HG03066 (cell line): ENCODE measurements around the gene CACNA1D.

Source experiments
- ATAC-seq: cut with Tn5 transposase; IDR thresholded peaks from one replicate; pipeline ENCODE4 v1.9.1; 2021; ENCODE audit warnings: low read depth; ENCODE audit not compliant: unreplicated experiment

CACNA1D gene

GRCh38 chr3:53524566-53524965 is 30.2 kb downstream of the CACNA1D start:
- no peak for ATAC-seq

- no peak for ATAC-seq
These were observed 31.6 kb downstream of the CACNA1D start for GRCh38 chr3:53525765-53526703.

- no peak for ATAC-seq
These were observed 32.3 kb downstream of the CACNA1D start for GRCh38 chr3:53526704-53527055.

- no peak for ATAC-seq
These were observed 35.8 kb downstream of the CACNA1D start for GRCh38 chr3:53530205-53530604.

GRCh38 chr3:53531749-53532148 is 37.3 kb downstream of the CACNA1D start:
- ATAC-seq: no peak

GRCh38 chr3:53533472-53533871 is 39.1 kb downstream of the CACNA1D start:
- no peak for ATAC-seq

- ATAC-seq: no peak
These were observed 39.8 kb downstream of the CACNA1D start for GRCh38 chr3:53534216-53534615.

GRCh38 chr3:53534676-53535400 is 40.4 kb downstream of the CACNA1D start:
- ATAC-seq: no peak

- no peak for ATAC-seq
These were observed 41.9 kb downstream of the CACNA1D start for GRCh38 chr3:53536282-53536681.

GRCh38 chr3:53544357-53544756 is 49.9 kb downstream of the CACNA1D start:
- ATAC-seq: no peak

- no peak for ATAC-seq
These were observed 51.0 kb downstream of the CACNA1D start for GRCh38 chr3:53545310-53545995.

- ATAC-seq: no peak
These were observed 51.6 kb downstream of the CACNA1D start for GRCh38 chr3:53545996-53546359.

GRCh38 chr3:53547327-53547726 is 52.9 kb downstream of the CACNA1D start:
- no peak for ATAC-seq

- no peak for ATAC-seq
These were observed 55.7 kb downstream of the CACNA1D start for GRCh38 chr3:53550005-53550620.

GRCh38 chr3:53551324-53551723 is 56.9 kb downstream of the CACNA1D start:
- no peak for ATAC-seq

GRCh38 chr3:53552730-53553129 is 58.3 kb downstream of the CACNA1D start:
- no peak for ATAC-seq

GRCh38 chr3:53553200-53553599 is 58.8 kb downstream of the CACNA1D start:
- no peak for ATAC-seq

- ATAC-seq: peak; percentile 80
These were observed 60.2 kb downstream of the CACNA1D start for GRCh38 chr3:53554559-53555067.

- peak; percentile 49 for ATAC-seq
These were observed 60.7 kb downstream of the CACNA1D start for GRCh38 chr3:53555068-53555588.

- no peak for ATAC-seq
These were observed 72.2 kb downstream of the CACNA1D start for GRCh38 chr3:53566461-53567145.
